ENCODE results near the gene PHAF1.

PHAF1 gene

GRCh38 chr16:67088551-67088950, 21.2 kb upstream of the PHAF1 start:
- H3K27ac ChIP-seq (ENCODE audit: low read depth, low read length, poor library complexity, severe bottlenecking), result no peak overlapping the region
- H3K9me2 ChIP-seq (ENCODE audit: low read depth, low read length), result no peaks in the 10 kb centered on the region
- no peaks in the 10 kb centered on the region for H4K20me1 ChIP-seq (ENCODE audit: insufficient read depth, low read length)
- H3K4me1 ChIP-seq (ENCODE audit: insufficient read depth, low read length, severe bottlenecking), result peaks cover 11% of the 10 kb centered on the region
- no peaks in the 10 kb centered on the region for H3K9me3 ChIP-seq (ENCODE audit: low read length)
- no peak overlapping the region for H2AFZ ChIP-seq (ENCODE audit: low read length)
- H3K36me3 ChIP-seq (ENCODE audit: insufficient read depth, low read length), result peaks cover 18% of the 10 kb centered on the region
- no peak for TF ChIP-seq EZH2 (IDR thresholded peaks at IDR 0.05; ENCODE audit: borderline replicate concordance, low read length)
- TF ChIP-seq CTCF (IDR thresholded peaks at IDR 0.05; ENCODE audit: low read length), result no peak
- no peaks in the 10 kb centered on the region for H3K79me2 ChIP-seq (ENCODE audit: insufficient read depth, low read length)
- no peaks in the 10 kb centered on the region for H3K27me3 ChIP-seq (ENCODE audit: insufficient read depth, low read length)
- no peak overlapping the region for H3K4me2 ChIP-seq (ENCODE audit: low read length)
- no peaks in the 10 kb centered on the region for H3F3A ChIP-seq (ENCODE audit: insufficient read depth, low read length)
- H3K4me3 ChIP-seq (ENCODE audit: low read depth, low read length, poor library complexity, severe bottlenecking), result no peak overlapping the region
- no peak overlapping the region for H3K9ac ChIP-seq (ENCODE audit: low read length)

- H3K36me3 ChIP-seq (ENCODE audit: insufficient read depth, low read length), result peaks cover 20% of the 10 kb centered on the region
- H3K27me3 ChIP-seq (ENCODE audit: insufficient read depth, low read length), result no peaks in the 10 kb centered on the region
- H4K20me1 ChIP-seq (ENCODE audit: insufficient read depth, low read length), result no peaks in the 10 kb centered on the region
- no peak overlapping the region for H3K4me3 ChIP-seq (ENCODE audit: low read depth, low read length, poor library complexity, severe bottlenecking)
- H3K79me2 ChIP-seq (ENCODE audit: insufficient read depth, low read length), result no peaks in the 10 kb centered on the region
- H3K9ac ChIP-seq (ENCODE audit: low read length), result no peak overlapping the region
- TF ChIP-seq CTCF (IDR thresholded peaks at IDR 0.05; ENCODE audit: low read length), result no peak
- no peak for TF ChIP-seq EZH2 (IDR thresholded peaks at IDR 0.05; ENCODE audit: borderline replicate concordance, low read length)
- no peak overlapping the region for H3K4me2 ChIP-seq (ENCODE audit: low read length)
- H3K27ac ChIP-seq (ENCODE audit: low read depth, low read length, poor library complexity, severe bottlenecking), result no peak overlapping the region
- H3K4me1 ChIP-seq (ENCODE audit: insufficient read depth, low read length, severe bottlenecking), result peaks cover 6% of the 10 kb centered on the region
- H3K9me2 ChIP-seq (ENCODE audit: low read depth, low read length), result no peaks in the 10 kb centered on the region
- no peaks in the 10 kb centered on the region for H3F3A ChIP-seq (ENCODE audit: insufficient read depth, low read length)
- no peaks in the 10 kb centered on the region for H3K9me3 ChIP-seq (ENCODE audit: low read length)
- no peak overlapping the region for H2AFZ ChIP-seq (ENCODE audit: low read length)
Measured at GRCh38 chr16:67089101-67089500, 20.6 kb upstream of the PHAF1 start.

DNA sequence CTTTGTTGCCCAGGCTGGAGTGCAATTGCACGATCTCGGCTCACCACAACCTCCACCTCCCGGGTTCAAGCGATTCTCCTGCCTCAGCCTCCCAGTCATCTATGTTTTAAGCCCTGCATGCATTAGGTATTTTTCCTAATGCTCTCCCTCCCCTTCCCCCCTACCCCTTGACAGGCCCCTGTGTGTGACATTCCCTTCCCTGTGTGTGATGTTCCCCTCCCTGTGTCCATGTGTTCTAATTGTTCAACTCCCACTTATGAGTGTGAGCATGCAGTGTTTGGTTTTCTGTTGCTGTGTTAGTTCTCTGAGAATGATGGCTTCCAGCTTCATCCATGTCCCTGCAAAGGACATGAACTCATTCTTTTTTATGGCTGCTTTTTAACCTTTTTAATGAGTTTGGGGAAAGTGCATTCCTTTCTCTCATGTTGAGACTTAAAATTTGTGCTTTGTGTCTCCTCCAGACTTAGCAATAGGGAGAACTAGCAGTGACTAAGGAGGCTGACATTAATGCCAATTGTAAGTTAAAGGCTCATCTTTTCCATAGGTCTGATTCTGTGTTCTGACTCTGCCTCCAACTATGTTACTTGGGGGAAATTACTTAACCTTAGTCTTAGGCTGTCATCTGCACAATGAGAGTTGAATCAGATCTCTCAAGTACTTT, 17.7 kb upstream of the PHAF1 start:
- Histone ChIP-seq H3K27ac (ENCODE audit: low read depth, low read length, poor library complexity, severe bottlenecking) (no peak overlapping the region), H3K79me2 (ENCODE audit: insufficient read depth, low read length) (no peaks in the 10 kb centered on the region), H3K27me3 (ENCODE audit: insufficient read depth, low read length) (no peaks in the 10 kb centered on the region), H3K4me1 (ENCODE audit: insufficient read depth, low read length, severe bottlenecking) (no peaks in the 10 kb centered on the region), H4K20me1 (ENCODE audit: insufficient read depth, low read length) (no peaks in the 10 kb centered on the region), H3K4me3 (ENCODE audit: low read depth, low read length, poor library complexity, severe bottlenecking) (no peak overlapping the region), H3K36me3 (ENCODE audit: insufficient read depth, low read length) (peaks cover 11% of the 10 kb centered on the region; the same call in 1 of the 2 replicates), H3K4me2 (ENCODE audit: low read length) (no peak overlapping the region), H3K9me3 (ENCODE audit: low read length) (no peaks in the 10 kb centered on the region), H3K9me2 (ENCODE audit: low read depth, low read length) (no peaks in the 10 kb centered on the region), H3F3A (ENCODE audit: insufficient read depth, low read length) (no peaks in the 10 kb centered on the region), H3K9ac (ENCODE audit: low read length) (no peak overlapping the region), H2AFZ (ENCODE audit: low read length) (no peak overlapping the region)
- TF ChIP-seq EZH2 (IDR thresholded peaks at IDR 0.05; ENCODE audit: borderline replicate concordance, low read length) (no peak), CTCF (IDR thresholded peaks at IDR 0.05; ENCODE audit: low read length) (no peak)
